Liver (tissue), 9 donors: Measurements from ENCODE around the gene PRRC2A. TPM values are rescaled to one million over a fixed set of nuclear protein-coding genes. Genes with fewer than 3 reads are reported as not detected.
A peak's percentile ranks its signal among the peaks of the same experiment; 100 is the strongest.

Source experiments
- DNase-seq: peaks from one replicate; pipeline ENCODE4 v3.0.0-alpha.2; 2017; ENCODE audit warnings: low spot score
- H3K27ac ChIP-seq, 2 donors: one replicate each; pipeline ENCODE4 v1.7.0; 2013; ENCODE audit warnings: inconsistent platforms in 2 of 2, low read length in 2 of 2, control low read depth in 1 of 2, low read depth in 1 of 2, mild to moderate bottlenecking in 1 of 2
- H3K27me3 ChIP-seq, 4 donors: one replicate each; pipeline versions ENCODE4 v1.6.1 to v1.7.0; 2013; ENCODE audit warnings: low read length in 3 of 4, inconsistent platforms in 1 of 4, mild to moderate bottlenecking in 1 of 4, moderate library complexity in 1 of 4; ENCODE audit not compliant: control insufficient read depth in 4 of 4, insufficient read depth in 4 of 4
- H3K36me3 ChIP-seq, 4 donors: one replicate each; pipeline versions ENCODE4 v1.6.1 to v1.7.0; 2013; ENCODE audit warnings: low read length in 3 of 4, mild to moderate bottlenecking in 3 of 4, low read depth in 1 of 4, moderate library complexity in 1 of 4; ENCODE audit not compliant: control insufficient read depth in 4 of 4, insufficient read depth in 3 of 4
- H3K4me1 ChIP-seq, 4 donors: one replicate each; pipeline versions ENCODE4 v1.6.1 to v1.7.0; 2013; ENCODE audit warnings: low read length in 3 of 4, mild to moderate bottlenecking in 3 of 4, moderate library complexity in 1 of 4; ENCODE audit not compliant: control insufficient read depth in 4 of 4, insufficient read depth in 4 of 4
- H3K4me3 ChIP-seq, 3 donors: one replicate each; pipeline versions ENCODE4 v1.6.1 to v1.7.0; 2013; ENCODE audit warnings: low read length in 3 of 3, control low read depth in 1 of 3, low read depth in 1 of 3, mild to moderate bottlenecking in 1 of 3
- H3K9ac ChIP-seq, 2 donors: one replicate each; pipeline ENCODE4 v1.7.0; 2013; ENCODE audit warnings: low read length in 2 of 2, mild to moderate bottlenecking in 2 of 2, moderate library complexity in 2 of 2, control low read depth in 1 of 2, low read depth in 1 of 2
- H3K9me3 ChIP-seq, 4 donors: one replicate each; pipeline versions ENCODE4 v1.6.1 to v1.7.0; 2013; ENCODE audit warnings: low read length in 3 of 4; ENCODE audit not compliant: control insufficient read depth in 4 of 4
- CTCF ChIP-seq: fragments of 150-350 bp; IDR thresholded peaks from 2 replicates; pipeline ENCODE4 v1.5.1; 2017; ENCODE audit warnings: improper control_type of control experiment, low read depth, low read length; ENCODE audit not compliant: missing input control
- EGR1 ChIP-seq, 2 donors: IDR thresholded peaks; 2 replicates each; pipeline ENCODE4 v1.6.1; 2016 to 2018; ENCODE audit warnings: antibody characterized with exemption in 2 of 2, low read depth in 2 of 2
- FOXA2 ChIP-seq: IDR thresholded peaks from 2 replicates; pipeline ENCODE4 v1.6.1; 2016; ENCODE audit warnings: antibody characterized with exemption
- GABPA ChIP-seq, 2 donors: IDR thresholded peaks in 1 of 2; conservative IDR thresholded peaks in 1 of 2; 2 replicates each; pipeline ENCODE4 v1.6.1; 2016; ENCODE audit warnings: antibody characterized with exemption in 2 of 2, mild to moderate bottlenecking in 1 of 2, moderate library complexity in 1 of 2
- HNF4A ChIP-seq, 2 donors: conservative IDR thresholded peaks; 2 replicates each; pipeline ENCODE4 v1.6.1; 2016; ENCODE audit warnings: antibody characterized with exemption in 2 of 2, mild to moderate bottlenecking in 2 of 2
- HNF4G ChIP-seq: IDR thresholded peaks from 2 replicates; pipeline ENCODE4 v1.6.1; 2016; ENCODE audit warnings: antibody characterized with exemption
- JUND ChIP-seq, 2 donors: IDR thresholded peaks; 2 replicates each; pipeline ENCODE4 v1.6.1; 2016; ENCODE audit warnings: antibody characterized with exemption in 2 of 2
- NR2F2 ChIP-seq: IDR thresholded peaks from 2 replicates; pipeline ENCODE4 v1.6.1; 2016; ENCODE audit warnings: antibody characterized with exemption
- RAD21 ChIP-seq, 2 donors: IDR thresholded peaks; 2 replicates each; pipeline ENCODE4 v1.6.1; 2016; ENCODE audit warnings: antibody characterized with exemption in 2 of 2, mild to moderate bottlenecking in 2 of 2
- RXRA ChIP-seq, 2 donors: IDR thresholded peaks; 2 replicates each; pipeline ENCODE4 v1.6.1; 2017 to 2018; ENCODE audit warnings: antibody characterized with exemption in 2 of 2, mild to moderate bottlenecking in 1 of 2
- SP1 ChIP-seq: IDR thresholded peaks from 2 replicates; pipeline ENCODE4 v1.6.1; 2018; ENCODE audit warnings: antibody characterized with exemption, mild to moderate bottlenecking
- TAF1 ChIP-seq: conservative IDR thresholded peaks from 2 replicates; pipeline ENCODE4 v1.6.1; 2016; ENCODE audit warnings: antibody characterized with exemption, mild to moderate bottlenecking
- YY1 ChIP-seq: IDR thresholded peaks from 2 replicates; pipeline ENCODE4 v1.6.1; 2016; ENCODE audit warnings: antibody characterized with exemption, mild to moderate bottlenecking
- WGBS: extraction: QIAGEN DNeasy Blood & Tissue Kit; methylation state at CpG from one replicate; pipeline ENCODE4 v1.1.7; 2013; 5-methylcytosine and 5-hydroxymethylcytosine counted together
- polyA plus RNA-seq, 2 donors: library from polyadenylated mRNA; stranded (reverse) in 1 of 2; unstranded in 1 of 2; fragments of 200-250 nt in 1 of 2; fragments of >200 nt in 1 of 2; fragmentation: Nextera tagmentation in 1 of 2; extraction: Ambion mirVana in 1 of 2; gene quantifications; one replicate each; pipeline versions ENCODE4 v1.2.1 to v1.2.3, GENCODE V29; 2013 to 2015
- total RNA-seq, 2 donors: library from RNA; depleted of rRNA; stranded (reverse); fragments of >200 nt; gene quantifications; one replicate each; pipeline ENCODE4 v1.2.3, GENCODE V29; 2014
- TF ChIP-seq, protein P1 (sequence below): IDR thresholded peaks from 2 replicates; pipeline ENCODE4 v1.6.1; 2016; ENCODE audit warnings: antibody characterized with exemption
- TF ChIP-seq, protein P2 (sequence below): IDR thresholded peaks from 2 replicates; pipeline ENCODE4 v1.6.1; 2016; ENCODE audit warnings: antibody characterized with exemption, mild to moderate bottlenecking
- TF ChIP-seq, protein P3 (sequence below): IDR thresholded peaks from 2 replicates; pipeline ENCODE4 v1.6.1; 2016; ENCODE audit warnings: antibody characterized with exemption
- donor health status: healthy.
- donor health status: healthy.
- donor health status: healthy.
- donor health status: healthy.
- donor health status: healthy.

The PRRC2A gene
- total and polyA plus RNA-seq, 4 donors: 21.9 to 39.3 (median 29.5) TPM

- Histone ChIP-seq H3K27ac (peak overlapping the region; percentile 94 to 96), H3K4me3 (peak overlapping the region in 1 of 3 donors; percentile 87), H3K4me1 (peaks cover 17 to 65% (median 52%) of the 10 kb centered on the region in 4 donors), H3K9ac (no peak overlapping the region), H3K9me3 (no peaks in the 10 kb centered on the region), H3K27me3 (no peaks in the 10 kb centered on the region), H3K36me3 (peaks cover 2 to 14% (median 12%) of the 10 kb centered on the region in 4 donors)
- WGBS: 76% methylated on average over 9 of the region's 9 CpGs
- TF ChIP-seq HNF4G: no peak
- no peak for TF ChIP-seq CTCF
- no peak for TF ChIP-seq RAD21 (IDR thresholded peaks at IDR 0.05)
- no peak for TF ChIP-seq FOXA2
- TF ChIP-seq NR2F2: no peak
- TF ChIP-seq, protein P1, sequence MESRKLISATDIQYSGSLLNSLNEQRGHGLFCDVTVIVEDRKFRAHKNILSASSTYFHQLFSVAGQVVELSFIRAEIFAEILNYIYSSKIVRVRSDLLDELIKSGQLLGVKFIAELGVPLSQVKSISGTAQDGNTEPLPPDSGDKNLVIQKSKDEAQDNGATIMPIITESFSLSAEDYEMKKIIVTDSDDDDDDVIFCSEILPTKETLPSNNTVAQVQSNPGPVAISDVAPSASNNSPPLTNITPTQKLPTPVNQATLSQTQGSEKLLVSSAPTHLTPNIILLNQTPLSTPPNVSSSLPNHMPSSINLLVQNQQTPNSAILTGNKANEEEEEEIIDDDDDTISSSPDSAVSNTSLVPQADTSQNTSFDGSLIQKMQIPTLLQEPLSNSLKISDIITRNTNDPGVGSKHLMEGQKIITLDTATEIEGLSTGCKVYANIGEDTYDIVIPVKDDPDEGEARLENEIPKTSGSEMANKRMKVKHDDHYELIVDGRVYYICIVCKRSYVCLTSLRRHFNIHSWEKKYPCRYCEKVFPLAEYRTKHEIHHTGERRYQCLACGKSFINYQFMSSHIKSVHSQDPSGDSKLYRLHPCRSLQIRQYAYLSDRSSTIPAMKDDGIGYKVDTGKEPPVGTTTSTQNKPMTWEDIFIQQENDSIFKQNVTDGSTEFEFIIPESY: no peak
- TF ChIP-seq HNF4A (conservative IDR thresholded peaks at IDR 0.05): no peak
- no peak for DNase-seq
These were observed 42.8 kb downstream of the PRRC2A start for GRCh38 chr6:31663126-31663960.

GRCh38 chr6:31663961-31664789 lies 43.7 kb downstream of the PRRC2A start:
- DNase-seq: peak; percentile 48
- peak overlapping the region; percentile 71 to 94 for H3K9ac ChIP-seq
- H3K27me3 ChIP-seq: no peaks in the 10 kb centered on the region
- H3K4me1 ChIP-seq: peaks cover 12 to 57% (median 43%) of the 10 kb centered on the region in 4 donors
- peak overlapping the region; percentile 94 to 96 for H3K27ac ChIP-seq
- 26% methylated on average over 17 of the region's 17 CpGs for WGBS
- H3K4me3 ChIP-seq: peak overlapping the region; percentile 86 to 87 (median 87)
- H3K9me3 ChIP-seq: no peaks in the 10 kb centered on the region
- H3K36me3 ChIP-seq: peaks cover 2 to 23% (median 20%) of the 10 kb centered on the region in 4 donors
- TF ChIP-seq, protein P2, sequence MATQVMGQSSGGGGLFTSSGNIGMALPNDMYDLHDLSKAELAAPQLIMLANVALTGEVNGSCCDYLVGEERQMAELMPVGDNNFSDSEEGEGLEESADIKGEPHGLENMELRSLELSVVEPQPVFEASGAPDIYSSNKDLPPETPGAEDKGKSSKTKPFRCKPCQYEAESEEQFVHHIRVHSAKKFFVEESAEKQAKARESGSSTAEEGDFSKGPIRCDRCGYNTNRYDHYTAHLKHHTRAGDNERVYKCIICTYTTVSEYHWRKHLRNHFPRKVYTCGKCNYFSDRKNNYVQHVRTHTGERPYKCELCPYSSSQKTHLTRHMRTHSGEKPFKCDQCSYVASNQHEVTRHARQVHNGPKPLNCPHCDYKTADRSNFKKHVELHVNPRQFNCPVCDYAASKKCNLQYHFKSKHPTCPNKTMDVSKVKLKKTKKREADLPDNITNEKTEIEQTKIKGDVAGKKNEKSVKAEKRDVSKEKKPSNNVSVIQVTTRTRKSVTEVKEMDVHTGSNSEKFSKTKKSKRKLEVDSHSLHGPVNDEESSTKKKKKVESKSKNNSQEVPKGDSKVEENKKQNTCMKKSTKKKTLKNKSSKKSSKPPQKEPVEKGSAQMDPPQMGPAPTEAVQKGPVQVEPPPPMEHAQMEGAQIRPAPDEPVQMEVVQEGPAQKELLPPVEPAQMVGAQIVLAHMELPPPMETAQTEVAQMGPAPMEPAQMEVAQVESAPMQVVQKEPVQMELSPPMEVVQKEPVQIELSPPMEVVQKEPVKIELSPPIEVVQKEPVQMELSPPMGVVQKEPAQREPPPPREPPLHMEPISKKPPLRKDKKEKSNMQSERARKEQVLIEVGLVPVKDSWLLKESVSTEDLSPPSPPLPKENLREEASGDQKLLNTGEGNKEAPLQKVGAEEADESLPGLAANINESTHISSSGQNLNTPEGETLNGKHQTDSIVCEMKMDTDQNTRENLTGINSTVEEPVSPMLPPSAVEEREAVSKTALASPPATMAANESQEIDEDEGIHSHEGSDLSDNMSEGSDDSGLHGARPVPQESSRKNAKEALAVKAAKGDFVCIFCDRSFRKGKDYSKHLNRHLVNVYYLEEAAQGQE: no peak
- no peak for TF ChIP-seq EGR1 (IDR thresholded peaks at IDR 0.05; ENCODE audit: low read depth in 2 of 2)
- TF ChIP-seq TAF1: no peak
- TF ChIP-seq RAD21 (IDR thresholded peaks at IDR 0.05): no peak
- TF ChIP-seq, protein P3, sequence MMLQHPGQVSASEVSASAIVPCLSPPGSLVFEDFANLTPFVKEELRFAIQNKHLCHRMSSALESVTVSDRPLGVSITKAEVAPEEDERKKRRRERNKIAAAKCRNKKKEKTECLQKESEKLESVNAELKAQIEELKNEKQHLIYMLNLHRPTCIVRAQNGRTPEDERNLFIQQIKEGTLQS: no peak
- TF ChIP-seq, protein P1: no peak
- TF ChIP-seq RXRA (IDR thresholded peaks at IDR 0.05): peak in 1 of 2 donors; percentile 11
- TF ChIP-seq NR2F2: peak; percentile 37
- peak; percentile 53 to 63 for TF ChIP-seq JUND (IDR thresholded peaks at IDR 0.05)
- TF ChIP-seq GABPA (IDR thresholded peaks at IDR 0.05 in 1 of 2, conservative IDR thresholded peaks at IDR 0.05 in 1 of 2): no peak
- no peak for TF ChIP-seq SP1
- no peak for TF ChIP-seq HNF4G
- TF ChIP-seq YY1: no peak
- TF ChIP-seq HNF4A (conservative IDR thresholded peaks at IDR 0.05): peak; percentile 35 to 52
- TF ChIP-seq FOXA2: no peak
- no peak for TF ChIP-seq CTCF
